GM08714 (cell line): Measurements from ENCODE around the gene SLC9A3.

Source experiments
- H3K4me3 ChIP-seq: fragments of 200-500 bp; sonication (Bioruptor generic); 2 replicates; pipeline ENCODE4 v1.5.1; 2014; ENCODE audit warnings: mild to moderate bottlenecking, low read length, inconsistent platforms
- ZNF274 ChIP-seq: IDR thresholded peaks from 2 replicates; pipeline ENCODE4 v1.6.1; 2012; ENCODE audit warnings: mild to moderate bottlenecking, low read depth, low read length

Gene SLC9A3

GRCh38 chr5:530001-530955 lies 6.0 kb upstream of the SLC9A3 start:
- no peak for TF ChIP-seq ZNF274
- no peak overlapping the region for H3K4me3 ChIP-seq

GRCh38 chr5:528629-529511 lies 4.6 kb upstream of the SLC9A3 start:
- no peak overlapping the region for H3K4me3 ChIP-seq
- TF ChIP-seq ZNF274 = no peak

- no peak overlapping the region for H3K4me3 ChIP-seq
- no peak for TF ChIP-seq ZNF274
These were observed 3.7 kb upstream of the SLC9A3 start for GRCh38 chr5:527646-528628.

DNA sequence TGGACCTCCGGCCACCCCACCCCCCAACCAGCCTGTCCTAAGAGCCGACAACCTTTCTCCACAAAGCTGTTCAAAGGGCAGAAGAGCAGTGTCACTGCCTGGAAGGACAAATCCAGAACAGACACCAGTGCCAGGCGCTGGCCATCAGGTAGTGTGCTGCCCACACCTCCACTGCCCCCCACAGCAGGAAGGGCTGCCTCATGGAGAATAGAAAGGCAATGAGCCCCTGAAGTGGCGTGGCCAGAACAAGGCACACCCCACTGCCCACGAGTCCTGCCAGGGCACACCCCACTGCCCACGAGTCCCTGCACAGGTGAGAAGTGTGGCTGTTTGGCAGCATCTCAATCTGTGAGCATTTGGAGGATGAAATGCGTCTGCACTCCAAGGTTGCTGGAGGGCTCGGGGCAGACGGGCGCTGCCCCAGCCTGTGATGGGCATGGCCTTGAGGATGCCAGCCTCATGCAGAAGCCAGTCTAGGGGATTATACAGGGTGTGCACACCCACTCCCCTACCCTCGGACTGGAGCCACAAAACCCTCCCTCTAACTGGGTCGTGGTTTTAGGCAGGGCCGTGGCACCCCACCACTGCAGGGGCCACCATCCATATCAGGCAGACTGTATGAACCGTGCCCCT lies 2.3 kb upstream of the SLC9A3 start:
- no peak overlapping the region for H3K4me3 ChIP-seq
- TF ChIP-seq ZNF274 = no peak

DNA sequence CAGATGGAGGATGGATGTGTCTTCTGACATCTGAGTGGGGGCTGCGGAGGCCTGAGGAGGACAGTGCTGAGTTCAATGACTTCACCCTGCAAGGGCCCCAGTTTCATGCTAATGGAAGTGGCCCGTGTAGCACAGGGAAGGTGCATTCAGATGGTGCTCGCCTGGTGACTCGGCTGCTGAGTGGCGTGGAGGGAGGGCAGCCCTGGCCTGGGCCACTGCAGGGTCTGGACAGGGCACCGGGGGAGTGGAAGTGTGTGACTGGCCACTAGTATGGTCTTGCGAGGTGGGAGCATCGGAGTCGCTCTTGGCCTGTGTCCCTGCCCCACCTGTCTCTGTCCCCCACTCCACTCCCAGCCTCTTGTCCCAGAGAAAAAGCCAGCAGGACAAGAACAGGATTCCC lies 1.7 kb upstream of the SLC9A3 start:
- no peak overlapping the region for H3K4me3 ChIP-seq
- TF ChIP-seq ZNF274 = no peak

DNA sequence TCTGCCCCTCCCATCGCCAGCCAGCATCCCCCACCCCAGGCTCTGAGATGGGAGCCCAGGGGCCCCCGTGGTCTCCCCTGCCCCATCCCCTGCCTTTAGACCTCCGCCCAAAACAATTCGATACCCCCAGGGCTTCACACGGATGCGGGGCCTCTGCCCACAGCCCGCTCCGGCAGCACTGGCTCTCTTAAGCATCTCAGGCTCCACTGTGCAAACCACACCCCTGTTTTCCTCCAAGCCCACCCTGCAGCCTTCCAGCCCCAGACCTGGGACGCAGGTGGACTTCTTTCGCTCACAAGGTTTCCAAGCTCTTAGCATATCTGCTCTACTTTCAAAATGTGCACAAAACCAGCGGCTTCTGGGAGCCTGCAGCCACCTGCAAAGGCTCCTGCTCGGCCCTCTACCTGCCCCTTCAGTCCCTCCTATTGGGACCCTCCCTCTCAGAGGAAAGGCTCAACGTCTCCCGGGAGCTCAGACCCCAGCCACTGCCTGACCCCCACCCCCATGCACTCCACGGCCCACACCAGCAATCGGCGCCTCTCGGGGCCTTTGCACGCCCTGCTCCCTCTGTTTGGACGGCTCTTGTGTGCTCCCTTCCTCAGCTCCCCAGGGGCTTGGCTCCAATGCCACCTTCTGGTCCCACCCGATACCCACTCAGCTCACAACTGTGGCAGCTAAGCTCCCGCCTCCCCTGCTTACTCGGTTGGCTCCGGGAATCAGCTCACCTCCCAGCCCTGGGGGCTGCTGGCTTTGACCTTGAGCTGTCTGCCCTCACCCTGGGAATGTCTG lies 918 bp upstream of the SLC9A3 start:
- no peak for TF ChIP-seq ZNF274
- no peak overlapping the region for H3K4me3 ChIP-seq

- no peak overlapping the region for H3K4me3 ChIP-seq
- no peak for TF ChIP-seq ZNF274
These were observed 617 bp downstream of the SLC9A3 start for GRCh38 chr5:523441-524222.

DNA sequence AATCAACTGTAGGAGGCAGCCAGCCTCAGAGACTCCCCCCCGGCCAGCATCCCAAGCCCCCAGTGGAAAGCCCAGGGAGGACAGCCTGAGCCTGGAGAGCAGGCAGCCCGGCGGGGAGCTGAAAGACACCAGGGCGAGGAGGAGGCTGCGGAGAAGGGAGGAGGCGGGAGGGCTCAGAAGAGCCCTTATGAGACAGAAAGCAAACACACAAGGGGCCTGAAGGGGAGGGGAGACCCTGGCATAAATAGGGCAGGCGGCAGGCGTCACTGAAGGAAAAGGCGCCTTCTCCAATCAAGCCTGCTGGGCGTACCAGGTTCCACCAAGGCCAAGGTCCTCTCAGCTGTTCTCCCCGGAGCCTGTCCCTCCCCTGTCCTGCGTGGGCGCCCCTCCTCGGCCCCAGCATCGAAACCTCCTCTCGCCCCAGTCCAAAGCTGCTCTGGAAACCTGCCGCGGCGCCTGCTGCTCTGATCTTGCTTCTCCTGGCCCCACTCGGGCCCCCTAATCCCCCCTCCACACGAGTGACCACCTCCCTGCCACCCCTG lies 1.3 kb downstream of the SLC9A3 start:
- no peak overlapping the region for H3K4me3 ChIP-seq
- no peak for TF ChIP-seq ZNF274

DNA sequence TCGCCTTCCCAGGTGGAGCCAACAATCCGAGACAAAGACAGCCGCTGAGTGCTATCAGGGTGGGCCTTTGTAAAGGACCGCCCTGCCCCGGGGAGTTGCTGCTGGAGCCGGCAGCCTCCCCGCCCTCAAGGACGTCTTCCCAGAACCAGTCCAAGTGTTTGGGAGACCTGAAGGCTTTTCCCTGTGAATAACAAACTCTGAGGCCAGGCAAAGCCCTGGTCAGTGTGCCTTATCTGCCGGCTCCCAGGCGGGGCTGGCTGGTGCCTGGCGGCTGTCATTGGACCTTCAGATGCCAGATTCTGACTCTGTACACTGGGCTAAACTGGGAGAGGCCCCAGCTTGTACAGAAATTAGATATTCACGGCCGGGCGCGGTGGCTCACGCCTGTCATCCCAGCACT lies 2.1 kb downstream of the SLC9A3 start:
- H3K4me3 ChIP-seq = no peak overlapping the region
- no peak for TF ChIP-seq ZNF274

GRCh38 chr5:521680-522079 lies 2.6 kb downstream of the SLC9A3 start:
- TF ChIP-seq ZNF274 = no peak
- H3K4me3 ChIP-seq = no peak overlapping the region

- no peak for TF ChIP-seq ZNF274
- no peak overlapping the region for H3K4me3 ChIP-seq
These were observed 3.4 kb downstream of the SLC9A3 start for GRCh38 chr5:520850-521226.

DNA sequence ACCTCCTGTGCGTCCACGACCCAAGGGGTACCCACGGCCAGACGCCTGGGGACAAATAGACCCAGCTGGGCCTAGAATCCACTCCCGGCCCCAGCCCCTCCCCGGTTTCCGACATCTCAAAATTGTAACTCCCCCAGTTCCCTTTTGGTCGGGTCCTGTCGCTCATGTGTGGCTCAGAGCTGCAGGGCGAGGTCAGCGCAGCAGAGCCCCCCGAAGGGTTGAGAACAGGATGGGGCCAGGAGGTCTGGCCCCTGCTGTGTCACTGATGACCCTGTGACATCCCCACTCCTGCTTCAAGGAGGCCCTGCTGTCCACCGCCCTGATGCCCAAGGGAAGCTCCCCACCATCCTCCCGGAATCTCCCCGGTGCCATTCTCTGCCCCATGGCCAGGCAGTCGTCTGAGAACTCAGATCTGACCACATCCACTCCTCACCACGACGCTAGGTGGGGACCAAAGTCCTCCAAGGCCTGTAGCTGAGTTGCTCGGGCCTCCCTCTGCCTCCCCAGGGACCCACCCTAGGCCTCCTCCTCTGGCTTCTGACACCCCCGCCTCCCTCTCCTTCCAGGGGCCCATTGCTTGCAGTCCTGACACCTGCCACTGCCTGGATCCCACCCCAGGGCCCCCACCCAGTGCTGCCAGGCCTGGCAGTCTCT lies 3.9 kb downstream of the SLC9A3 start:
- no peak overlapping the region for H3K4me3 ChIP-seq
- no peak for TF ChIP-seq ZNF274
